ENCODE data around the gene DAAM1.

Gene DAAM1

GRCh38 chr14:59188461-59189090 is at the start of gene DAAM1:
TSS of gene DAAM1 (plus strand) at chr14:59188667. CDS start at chr14:59263478, 74,811 bp downstream.
- Histone ChIP-seq H3K27me3 (peaks cover 9 to 22% (median 12%) of the 10 kb centered on the region in 11 experiments; a peak in 15 of 22 replicates), H3K4me3 (peak within 1 kb of the TSS; percentile 81 to 95 (median 91)), H3K4me2 (peak within 1 kb of the TSS; percentile 96 to 100 (median 99)), H4K20me1 (peaks cover 0 to 47% (median 5%) of the 10 kb centered on the region in 11 experiments; a peak in 9 of 22 replicates), H3K9ac (peak within 1 kb of the TSS; percentile 74 to 92 (median 82)), H3K9me3 (replicated peaks in 1 of 11) (no peaks in the 10 kb centered on the region), H3K4me1 (peaks cover 9 to 29% (median 18%) of the 10 kb centered on the region in 10 experiments), H3K36me3 (no peaks in the 10 kb centered on the region), H3K27ac (peak within 1 kb of the TSS; percentile 21 to 77 (median 63); a peak in 21 of 22 replicates)
- no peak for TF ChIP-seq Cebpa-rat (IDR thresholded peaks at IDR 0.05)

GRCh38 chr14:59139324-59139723 is 49.1 kb upstream of the DAAM1 start:
- H3K4me1 ChIP-seq = no peaks in the 10 kb centered on the region
- H3K27me3 ChIP-seq = no peaks in the 10 kb centered on the region
- H3K9ac ChIP-seq = no peak overlapping the region
- no peak overlapping the region for H3K27ac ChIP-seq
- no peaks in the 10 kb centered on the region for H3K36me3 ChIP-seq
- no peak overlapping the region for H3K4me3 ChIP-seq
- H3K4me2 ChIP-seq = no peak overlapping the region
- H4K20me1 ChIP-seq = no peaks in the 10 kb centered on the region
- no peaks in the 10 kb centered on the region for H3K9me3 ChIP-seq (replicated peaks in 1 of 11)
- TF ChIP-seq Cebpa-rat (IDR thresholded peaks at IDR 0.05) = no peak

GRCh38 chr14:59140106-59140843 is 48.2 kb upstream of the DAAM1 start:
- no peak for TF ChIP-seq Cebpa-rat (IDR thresholded peaks at IDR 0.05)
- H3K27ac ChIP-seq = no peak overlapping the region
- H3K27me3 ChIP-seq = no peaks in the 10 kb centered on the region
- no peak overlapping the region for H3K4me3 ChIP-seq
- H3K9me3 ChIP-seq (replicated peaks in 1 of 11) = no peaks in the 10 kb centered on the region
- no peaks in the 10 kb centered on the region for H3K4me1 ChIP-seq
- no peak overlapping the region for H3K9ac ChIP-seq
- H3K4me2 ChIP-seq = no peak overlapping the region
- no peaks in the 10 kb centered on the region for H3K36me3 ChIP-seq
- no peaks in the 10 kb centered on the region for H4K20me1 ChIP-seq

- Histone ChIP-seq H3K27me3 (no peaks in the 10 kb centered on the region), H3K4me3 (no peak overlapping the region), H3K9ac (no peak overlapping the region), H3K36me3 (no peaks in the 10 kb centered on the region), H4K20me1 (no peaks in the 10 kb centered on the region), H3K9me3 (replicated peaks in 1 of 11) (no peaks in the 10 kb centered on the region), H3K4me2 (no peak overlapping the region), H3K27ac (no peak overlapping the region), H3K4me1 (peaks cover 10 to 20% (median 17%) of the 10 kb centered on the region in 10 experiments)
- TF ChIP-seq Cebpa-rat (IDR thresholded peaks at IDR 0.05) = no peak
These were observed 42.0 kb upstream of the DAAM1 start for GRCh38 chr14:59146484-59146883.

DNA sequence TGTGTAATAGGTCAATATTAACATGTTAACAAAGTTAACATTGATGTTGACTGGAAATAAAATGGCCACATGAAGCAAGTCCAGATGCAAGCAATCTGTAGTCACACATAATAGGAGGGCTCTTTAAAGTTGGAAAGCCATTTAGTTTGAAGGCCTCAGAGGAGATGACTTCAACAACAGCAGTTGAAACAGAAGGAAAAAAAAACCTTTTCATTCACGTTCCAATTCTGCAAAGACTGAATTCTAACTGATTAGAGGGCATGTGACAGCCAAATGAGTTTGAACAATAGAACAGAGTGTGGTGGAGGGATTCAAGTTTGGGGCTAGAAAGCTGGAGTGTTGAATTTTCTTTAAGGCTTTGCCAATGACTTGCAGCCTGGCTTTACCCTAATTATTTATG is 41.5 kb upstream of the DAAM1 start:
- Histone ChIP-seq H4K20me1 (no peaks in the 10 kb centered on the region), H3K36me3 (no peaks in the 10 kb centered on the region), H3K9me3 (replicated peaks in 1 of 11) (no peaks in the 10 kb centered on the region), H3K27me3 (no peaks in the 10 kb centered on the region), H3K4me1 (peaks cover 14 to 25% (median 20%) of the 10 kb centered on the region in 10 experiments), H3K9ac (no peak overlapping the region), H3K4me2 (no peak overlapping the region), H3K4me3 (no peak overlapping the region), H3K27ac (no peak overlapping the region)
- no peak for TF ChIP-seq Cebpa-rat (IDR thresholded peaks at IDR 0.05)

DNA sequence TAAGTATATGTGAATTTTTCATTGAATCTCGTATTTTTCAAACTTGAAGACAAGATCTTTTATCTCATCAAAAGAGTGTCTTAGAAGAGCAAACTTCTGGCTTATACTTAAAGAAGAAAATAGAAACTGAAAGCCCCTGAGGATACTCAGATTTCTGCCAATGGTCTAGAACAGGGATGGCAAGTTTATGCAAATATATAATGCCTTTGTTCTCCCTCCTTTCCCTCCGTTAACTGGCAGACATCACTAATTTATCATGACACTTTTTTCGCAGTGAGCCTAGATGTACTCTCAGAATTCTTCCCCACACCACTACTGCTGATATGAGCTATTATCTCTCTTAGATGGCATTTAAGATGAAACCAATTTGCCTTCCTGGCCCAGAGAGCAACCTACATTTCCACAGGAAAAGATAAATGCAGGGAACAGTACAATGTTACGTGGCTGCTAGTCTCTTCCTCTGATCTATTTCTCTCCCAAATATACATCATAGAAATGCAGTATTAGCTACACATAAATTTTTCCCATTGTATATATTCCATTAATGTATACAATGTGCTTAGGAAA is 40.0 kb upstream of the DAAM1 start:
- H3K27me3 ChIP-seq = no peaks in the 10 kb centered on the region
- H3K9ac ChIP-seq = no peak overlapping the region
- no peak overlapping the region for H3K4me3 ChIP-seq
- H4K20me1 ChIP-seq = no peaks in the 10 kb centered on the region
- H3K27ac ChIP-seq = no peak overlapping the region
- peak overlapping the region; percentile 24 to 70 (median 45); a peak in 16 of 22 replicates for H3K4me2 ChIP-seq
- no peaks in the 10 kb centered on the region for H3K9me3 ChIP-seq (replicated peaks in 1 of 11)
- H3K36me3 ChIP-seq = no peaks in the 10 kb centered on the region
- TF ChIP-seq Cebpa-rat (IDR thresholded peaks at IDR 0.05) = no peak
- H3K4me1 ChIP-seq = peaks cover 14 to 25% (median 20%) of the 10 kb centered on the region in 10 experiments

GRCh38 chr14:59150990-59151389 is 37.5 kb upstream of the DAAM1 start:
- TF ChIP-seq Cebpa-rat (IDR thresholded peaks at IDR 0.05) = no peak
- H3K4me3 ChIP-seq = no peak overlapping the region
- H4K20me1 ChIP-seq = no peaks in the 10 kb centered on the region
- peak overlapping the region in 3 of 11 experiments; percentile 36 to 46 (median 37); a peak in 5 of 22 replicates for H3K27ac ChIP-seq
- H3K4me2 ChIP-seq = peak overlapping the region; percentile 19 to 71 (median 53)
- no peaks in the 10 kb centered on the region for H3K9me3 ChIP-seq (replicated peaks in 1 of 11)
- H3K9ac ChIP-seq = 0 out of 22 replicates have a peak overlapping the region, but pooled peaks of 1 of the 11 experiments have one; percentile 8
- no peaks in the 10 kb centered on the region for H3K27me3 ChIP-seq
- H3K4me1 ChIP-seq = peaks cover 14 to 25% (median 20%) of the 10 kb centered on the region in 10 experiments
- H3K36me3 ChIP-seq = no peaks in the 10 kb centered on the region

DNA sequence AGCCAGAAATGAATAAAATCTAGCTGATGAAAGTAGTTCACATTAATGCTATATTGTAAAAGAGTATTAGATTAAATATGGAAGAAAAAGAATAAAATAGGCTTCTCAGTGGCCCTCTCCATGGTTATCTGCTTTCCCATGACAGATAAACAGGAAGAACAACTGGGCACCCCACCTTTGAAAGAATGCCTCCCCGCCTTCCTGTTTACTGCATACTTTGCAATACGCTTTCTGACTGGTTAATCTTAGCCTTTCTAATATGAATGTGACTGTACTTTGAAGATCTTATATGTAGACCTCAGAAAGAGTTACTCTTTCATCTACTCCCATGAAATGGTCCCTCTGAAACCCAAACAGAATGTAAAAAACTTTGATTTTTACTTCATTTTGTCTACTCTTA is 34.1 kb upstream of the DAAM1 start:
- Histone ChIP-seq H3K4me1 (peaks cover 10 to 18% (median 14%) of the 10 kb centered on the region in 10 experiments), H3K9me3 (replicated peaks in 1 of 11) (peaks cover 0 to 4% (median 0%) of the 10 kb centered on the region in 11 experiments; a peak in 1 of 22 replicates), H3K9ac (no peak overlapping the region), H3K4me3 (no peak overlapping the region), H4K20me1 (no peaks in the 10 kb centered on the region), H3K27ac (no peak overlapping the region), H3K27me3 (no peaks in the 10 kb centered on the region), H3K36me3 (no peaks in the 10 kb centered on the region), H3K4me2 (no peak overlapping the region)
- no peak for TF ChIP-seq Cebpa-rat (IDR thresholded peaks at IDR 0.05)

GRCh38 chr14:59155886-59156285 is 32.6 kb upstream of the DAAM1 start:
- no peak overlapping the region for H3K4me2 ChIP-seq
- H3K9ac ChIP-seq = no peak overlapping the region
- no peak overlapping the region for H3K4me3 ChIP-seq
- no peak overlapping the region for H3K27ac ChIP-seq
- no peaks in the 10 kb centered on the region for H3K36me3 ChIP-seq
- no peak for TF ChIP-seq Cebpa-rat (IDR thresholded peaks at IDR 0.05)
- H3K4me1 ChIP-seq = peaks cover 8 to 12% (median 10%) of the 10 kb centered on the region in 10 experiments
- H3K27me3 ChIP-seq = no peaks in the 10 kb centered on the region
- no peaks in the 10 kb centered on the region for H4K20me1 ChIP-seq
- H3K9me3 ChIP-seq (replicated peaks in 1 of 11) = peaks cover 0 to 4% (median 0%) of the 10 kb centered on the region in 11 experiments; a peak in 1 of 22 replicates
